ENCODE results near the gene H2BW1. TPM values are rescaled to one million over a fixed set of nuclear protein-coding genes. Genes with fewer than 3 reads are reported as not detected.
"Not testable (repeated sequence)": the region's sequence is repeated elsewhere in the genome, so short reads cannot be mapped to it uniquely, and the experiment has no call there.

Gene H2BW1, protein sequence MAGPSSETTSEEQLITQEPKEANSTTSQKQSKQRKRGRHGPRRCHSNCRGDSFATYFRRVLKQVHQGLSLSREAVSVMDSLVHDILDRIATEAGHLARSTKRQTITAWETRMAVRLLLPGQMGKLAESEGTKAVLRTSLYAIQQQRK
- total RNA-seq, result not detected in 3 replicates

DNA sequence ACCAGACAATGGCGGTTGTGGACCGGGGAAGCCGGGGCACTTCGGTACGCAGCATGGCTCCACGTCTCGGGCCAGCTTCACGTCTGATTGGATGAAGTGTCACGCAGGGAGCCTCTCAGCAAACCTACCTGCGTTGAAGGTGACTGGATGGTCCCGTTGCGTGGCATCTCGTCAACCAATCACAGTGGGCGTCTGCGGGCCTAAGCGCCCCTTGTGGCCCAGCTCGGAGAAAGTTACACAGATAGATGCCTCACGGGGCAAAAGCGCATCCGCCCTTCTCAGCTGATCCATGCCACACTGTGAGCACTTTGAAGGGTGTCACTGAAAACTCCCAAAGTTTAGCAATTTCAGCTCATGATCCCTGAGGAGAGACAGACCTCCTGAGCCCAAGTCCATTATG is at the start of gene H2BW1:
H2BW1 (minus strand) TSS at position 103 of the 400 bp plus-strand sequence. CDS start 132 bp downstream, outside the sequence.
- Mint-ChIP-seq H3K36me3 (no peaks in the 10 kb centered on the region), H3K9me3 (peaks cover 40% of the 10 kb centered on the region), H3K4me3 (no peak within 1 kb of the TSS), H3K4me1 (no peaks in the 10 kb centered on the region), H3K27ac (no peak within 1 kb of the TSS), H3K27me3 (ENCODE audit: low read depth) (peaks cover 32% of the 10 kb centered on the region)
- DNase-seq (ENCODE audit: low spot score in 2 of 2, unreplicated experiment in 2 of 2), result no peak
- TF ChIP-seq, protein P1, sequence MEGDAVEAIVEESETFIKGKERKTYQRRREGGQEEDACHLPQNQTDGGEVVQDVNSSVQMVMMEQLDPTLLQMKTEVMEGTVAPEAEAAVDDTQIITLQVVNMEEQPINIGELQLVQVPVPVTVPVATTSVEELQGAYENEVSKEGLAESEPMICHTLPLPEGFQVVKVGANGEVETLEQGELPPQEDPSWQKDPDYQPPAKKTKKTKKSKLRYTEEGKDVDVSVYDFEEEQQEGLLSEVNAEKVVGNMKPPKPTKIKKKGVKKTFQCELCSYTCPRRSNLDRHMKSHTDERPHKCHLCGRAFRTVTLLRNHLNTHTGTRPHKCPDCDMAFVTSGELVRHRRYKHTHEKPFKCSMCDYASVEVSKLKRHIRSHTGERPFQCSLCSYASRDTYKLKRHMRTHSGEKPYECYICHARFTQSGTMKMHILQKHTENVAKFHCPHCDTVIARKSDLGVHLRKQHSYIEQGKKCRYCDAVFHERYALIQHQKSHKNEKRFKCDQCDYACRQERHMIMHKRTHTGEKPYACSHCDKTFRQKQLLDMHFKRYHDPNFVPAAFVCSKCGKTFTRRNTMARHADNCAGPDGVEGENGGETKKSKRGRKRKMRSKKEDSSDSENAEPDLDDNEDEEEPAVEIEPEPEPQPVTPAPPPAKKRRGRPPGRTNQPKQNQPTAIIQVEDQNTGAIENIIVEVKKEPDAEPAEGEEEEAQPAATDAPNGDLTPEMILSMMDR (IDR thresholded peaks at IDR 0.05; ENCODE audit: unreplicated experiment), result no peak

DNA sequence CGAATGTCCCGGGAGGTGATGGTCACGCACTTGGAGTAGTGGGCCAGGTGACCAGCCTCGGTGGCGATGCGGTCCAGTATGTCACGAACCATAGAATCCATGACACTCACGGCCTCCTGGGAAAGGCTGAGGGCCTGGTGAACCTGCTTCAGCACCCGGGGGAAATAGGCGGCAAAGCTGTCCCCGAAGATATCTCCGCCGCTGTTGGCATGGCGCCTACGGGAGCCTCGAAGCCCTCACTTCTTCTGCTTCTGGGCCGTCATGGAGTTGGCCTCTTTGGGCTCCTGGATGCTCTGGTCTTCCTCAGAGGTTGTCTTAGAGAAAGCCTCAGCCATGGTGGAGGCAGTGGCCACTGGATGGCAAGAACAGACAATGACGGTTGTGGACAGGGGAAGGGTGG is 49.1 kb upstream of the H2BW1 start:
- not testable (repeated sequence) for H3K36me3 Mint-ChIP-seq; H3K9me3 Mint-ChIP-seq; H3K4me3 Mint-ChIP-seq; H3K4me1 Mint-ChIP-seq; DNase-seq (ENCODE audit: low spot score in 2 of 2, unreplicated experiment in 2 of 2); H3K27me3 Mint-ChIP-seq (ENCODE audit: low read depth); H3K27ac Mint-ChIP-seq

DNA sequence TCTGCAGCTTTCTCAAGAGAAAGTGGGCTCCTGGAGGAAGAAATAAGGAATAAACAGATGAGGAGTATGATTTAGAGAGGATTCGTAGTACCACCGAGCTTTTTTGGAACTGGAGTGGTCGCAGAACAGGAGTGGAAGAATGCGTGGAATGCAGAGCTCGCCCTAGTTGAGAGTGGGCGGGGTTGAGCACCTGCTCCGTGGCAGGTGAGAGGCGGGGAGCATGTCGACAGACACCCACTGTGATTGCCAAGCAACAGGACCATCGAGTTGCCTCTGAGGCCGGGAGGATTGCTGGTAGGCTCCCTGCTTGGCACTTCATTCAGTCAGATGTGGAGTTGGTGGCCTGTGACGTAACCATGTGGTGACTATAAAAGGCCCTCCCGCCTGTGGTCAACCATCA is 41.4 kb upstream of the H2BW1 start:
- H3K27ac Mint-ChIP-seq; H3K4me3 Mint-ChIP-seq; H3K4me1 Mint-ChIP-seq; H3K27me3 Mint-ChIP-seq (ENCODE audit: low read depth); DNase-seq (ENCODE audit: low spot score in 2 of 2, unreplicated experiment in 2 of 2); H3K36me3 Mint-ChIP-seq; H3K9me3 Mint-ChIP-seq: not testable (repeated sequence)

DNA sequence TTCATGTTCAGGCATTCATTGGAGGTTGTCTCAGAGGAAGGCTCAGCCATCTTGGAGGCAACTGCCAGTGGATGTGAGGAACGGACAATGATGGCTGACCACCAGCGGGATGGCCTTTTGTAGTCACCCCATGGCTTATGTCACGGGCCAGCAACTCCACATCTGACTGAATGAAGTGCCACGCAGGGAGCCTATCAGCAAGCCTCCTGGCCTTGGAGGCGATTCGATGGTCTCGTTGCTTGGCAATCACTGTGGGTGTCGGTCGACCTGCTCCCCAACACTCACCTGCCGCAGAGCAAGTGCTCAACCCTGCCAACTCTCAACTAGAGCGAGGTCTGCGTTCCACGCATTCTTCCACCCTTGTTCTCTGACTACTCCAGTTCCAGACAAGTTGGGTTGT is 33.7 kb upstream of the H2BW1 start:
- Mint-ChIP-seq H3K4me1 (no peaks in the 10 kb centered on the region), H3K9me3 (peaks cover 41% of the 10 kb centered on the region), H3K36me3 (no peaks in the 10 kb centered on the region), H3K4me3 (no peak overlapping the region), H3K27ac (no peak overlapping the region), H3K27me3 (ENCODE audit: low read depth) (peaks cover 3% of the 10 kb centered on the region)
- DNase-seq (ENCODE audit: low spot score in 2 of 2, unreplicated experiment in 2 of 2), result no peak
- TF ChIP-seq, protein P1 (IDR thresholded peaks at IDR 0.05; ENCODE audit: unreplicated experiment), result no peak

DNA sequence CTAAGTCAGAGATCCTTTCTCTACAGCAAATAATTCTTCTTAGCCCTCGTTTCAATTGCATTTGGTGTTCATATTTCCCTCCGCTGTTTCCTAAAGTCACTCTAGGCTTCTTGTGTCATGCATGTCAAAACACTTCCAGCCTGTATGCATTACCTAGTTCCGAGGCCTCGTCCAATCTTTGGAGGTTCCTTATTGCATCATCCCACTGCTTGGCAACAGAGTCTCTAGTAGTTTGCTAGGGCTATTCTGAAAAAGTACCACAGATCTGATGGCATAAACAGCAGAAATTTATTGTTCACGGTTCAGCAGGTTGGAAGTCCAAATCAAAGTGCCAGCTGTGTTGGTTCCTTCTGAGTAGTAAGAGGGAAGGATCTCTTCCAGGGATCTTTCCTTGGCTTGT is 32.1 kb upstream of the H2BW1 start:
- H3K36me3 Mint-ChIP-seq, result no peaks in the 10 kb centered on the region
- TF ChIP-seq, protein P1 (IDR thresholded peaks at IDR 0.05; ENCODE audit: unreplicated experiment), result no peak
- no peak overlapping the region for H3K4me3 Mint-ChIP-seq
- H3K9me3 Mint-ChIP-seq, result peaks cover 51% of the 10 kb centered on the region
- no peak overlapping the region for H3K27ac Mint-ChIP-seq
- H3K27me3 Mint-ChIP-seq (ENCODE audit: low read depth), result peaks cover 5% of the 10 kb centered on the region
- H3K4me1 Mint-ChIP-seq, result no peaks in the 10 kb centered on the region
- DNase-seq (ENCODE audit: low spot score in 2 of 2, unreplicated experiment in 2 of 2), result no peak

DNA sequence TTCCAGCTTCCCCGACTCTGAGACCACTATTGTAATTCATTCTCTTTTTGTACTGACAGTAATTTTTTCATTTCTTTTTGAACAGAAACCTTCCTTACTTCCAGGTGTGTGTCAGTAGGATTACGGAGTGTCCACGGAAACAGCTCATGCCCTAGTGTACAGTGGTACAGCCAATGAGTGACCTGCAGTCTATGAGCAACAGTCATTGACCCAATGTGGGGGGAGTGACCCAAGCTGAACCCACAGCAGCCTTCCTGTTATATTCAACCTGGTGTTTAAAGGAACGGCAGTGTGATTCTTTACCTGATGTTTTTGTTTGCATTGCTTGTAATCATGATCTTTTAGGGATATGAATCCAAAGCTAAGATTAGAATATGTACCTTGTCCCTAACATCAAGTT is 27.5 kb upstream of the H2BW1 start:
- Mint-ChIP-seq H3K27ac (no peak overlapping the region), H3K4me1 (no peaks in the 10 kb centered on the region), H3K27me3 (ENCODE audit: low read depth) (peaks cover 5% of the 10 kb centered on the region), H3K36me3 (no peaks in the 10 kb centered on the region), H3K9me3 (peaks cover 49% of the 10 kb centered on the region), H3K4me3 (no peak overlapping the region)
- TF ChIP-seq, protein P1 (IDR thresholded peaks at IDR 0.05; ENCODE audit: unreplicated experiment), result no peak
- DNase-seq (ENCODE audit: low spot score in 2 of 2, unreplicated experiment in 2 of 2), result no peak

Measured in mesothelial cell of epicardium (in vitro differentiated cells).